Mesothelial cell of epicardium (in vitro differentiated cells): Measurements from ENCODE around the gene RRM2. TPM values are rescaled to one million over a fixed set of nuclear protein-coding genes. Genes with fewer than 3 reads are reported as not detected.

Source experiments
- DNase-seq, 2 experiments: peaks; one replicate each; pipeline ENCODE4 v3.0.0; 2021; ENCODE audit warnings: low spot score in 2 of 2; ENCODE audit not compliant: unreplicated experiment in 2 of 2
- H3K27ac Mint-ChIP-seq: 2 replicates; pipeline ENCODE4 v1.8.0; 2021; ENCODE audit warnings: mixed read lengths
- H3K27me3 Mint-ChIP-seq: 2 replicates; pipeline ENCODE4 v1.8.0; 2021; ENCODE audit warnings: low read depth, mixed read lengths
- H3K36me3 Mint-ChIP-seq: 2 replicates; pipeline ENCODE4 v1.8.0; 2021; ENCODE audit warnings: mixed read lengths
- H3K4me1 Mint-ChIP-seq: 2 replicates; pipeline ENCODE4 v1.8.0; 2021; ENCODE audit warnings: mixed read lengths
- H3K4me3 Mint-ChIP-seq: 2 replicates; pipeline ENCODE4 v1.8.0; 2021; ENCODE audit warnings: mild to moderate bottlenecking, moderate library complexity, mixed read lengths
- H3K9me3 Mint-ChIP-seq: 2 replicates; pipeline ENCODE4 v1.8.0; 2021; ENCODE audit warnings: mixed read lengths
- CTCF ChIP-seq: fragments of 200-600 bp; sonication (generic); IDR thresholded peaks from one replicate; pipeline ENCODE4 v1.5.0; 2021; ENCODE audit warnings: antibody characterized with exemption; ENCODE audit not compliant: unreplicated experiment
- total RNA-seq: library from RNA; stranded (reverse); gene quantifications from 3 replicates; pipeline ENCODE4 v1.2.1, GENCODE V29; 2021

RRM2 gene
- total RNA-seq, 1 donor from 2014 or later = 30.8 TPM

DNA sequence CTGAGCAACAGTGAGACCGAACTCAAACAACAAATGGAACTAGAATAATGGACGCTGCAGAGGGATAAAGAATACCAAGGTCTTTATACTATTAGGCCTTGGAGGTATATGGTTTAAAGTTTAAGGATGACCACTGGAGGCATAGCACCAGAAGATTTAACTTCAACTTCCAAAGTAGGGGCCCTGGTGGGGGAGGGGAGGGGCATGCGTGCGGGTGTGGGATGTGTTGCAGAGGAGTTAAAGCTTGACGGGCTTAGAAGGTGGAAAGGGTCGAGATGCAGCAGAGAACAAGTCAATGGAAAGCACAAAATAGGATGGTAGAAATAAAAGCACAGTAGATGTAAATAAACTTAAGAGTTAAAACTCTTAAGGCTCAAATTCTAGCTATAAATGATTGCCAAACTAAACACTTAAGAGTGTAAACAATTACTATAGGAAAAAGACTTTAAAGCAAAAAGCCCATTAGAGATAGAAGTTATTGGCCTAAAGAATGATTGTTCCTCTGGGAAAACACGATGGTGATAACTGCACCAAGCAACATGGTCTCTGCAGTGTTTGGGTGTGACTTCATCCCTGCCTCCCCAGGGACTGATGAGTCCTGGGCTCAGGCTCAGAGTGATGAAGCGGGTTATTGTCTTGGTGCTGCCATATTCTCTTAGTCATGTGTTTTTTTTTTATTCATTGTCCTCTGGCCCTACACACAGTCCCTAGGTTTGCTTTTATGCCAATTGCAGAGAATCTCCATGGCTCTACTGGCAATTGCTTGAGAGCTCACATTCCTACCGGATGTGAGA, 13.0 kb downstream of the RRM2 start:
- Mint-ChIP-seq H3K4me3 (no peak overlapping the region), H3K9me3 (no peaks in the 10 kb centered on the region), H3K4me1 (no peaks in the 10 kb centered on the region), H3K27me3 (no peaks in the 10 kb centered on the region), H3K27ac (no peak overlapping the region), H3K36me3 (peaks cover 6% of the 10 kb centered on the region)
- TF ChIP-seq CTCF = no peak
- no peak for DNase-seq

GRCh38 chr2:10136101-10136934, 13.8 kb downstream of the RRM2 start:
- no peaks in the 10 kb centered on the region for H3K4me1 Mint-ChIP-seq
- no peaks in the 10 kb centered on the region for H3K9me3 Mint-ChIP-seq
- H3K36me3 Mint-ChIP-seq = peaks cover 6% of the 10 kb centered on the region
- no peak overlapping the region for H3K27ac Mint-ChIP-seq
- no peaks in the 10 kb centered on the region for H3K27me3 Mint-ChIP-seq
- no peak for TF ChIP-seq CTCF
- H3K4me3 Mint-ChIP-seq = no peak overlapping the region
- no peak for DNase-seq

- no peak overlapping the region for H3K4me3 Mint-ChIP-seq
- no peak overlapping the region for H3K27ac Mint-ChIP-seq
- DNase-seq = no peak
- no peaks in the 10 kb centered on the region for H3K36me3 Mint-ChIP-seq
- no peaks in the 10 kb centered on the region for H3K9me3 Mint-ChIP-seq
- no peaks in the 10 kb centered on the region for H3K4me1 Mint-ChIP-seq
- no peaks in the 10 kb centered on the region for H3K27me3 Mint-ChIP-seq
- no peak for TF ChIP-seq CTCF
These were observed 14.7 kb downstream of the RRM2 start for GRCh38 chr2:10137053-10137843.

DNA sequence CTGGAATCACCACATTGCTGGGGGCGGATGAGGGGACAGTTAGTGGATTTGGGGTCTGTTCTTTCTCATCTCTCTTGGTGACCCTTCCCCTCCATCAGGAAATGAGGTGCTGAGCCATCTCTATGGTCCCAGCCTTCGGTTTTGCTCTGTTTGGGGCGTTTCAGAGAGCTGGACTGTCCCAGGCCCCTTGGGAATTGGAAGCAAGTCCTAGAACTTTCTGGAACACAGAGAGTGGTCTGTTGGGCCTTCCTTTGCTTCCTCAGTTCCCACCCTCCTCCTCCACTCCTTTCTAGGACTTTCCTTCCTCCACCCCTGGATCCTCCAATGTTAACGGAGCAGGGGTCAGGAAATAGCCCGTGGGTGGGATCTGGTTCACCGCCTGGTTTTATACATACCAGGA, 17.0 kb downstream of the RRM2 start:
- Mint-ChIP-seq H3K27ac (no peak overlapping the region), H3K27me3 (no peaks in the 10 kb centered on the region), H3K4me3 (no peak overlapping the region), H3K9me3 (no peaks in the 10 kb centered on the region), H3K4me1 (peaks cover 2% of the 10 kb centered on the region), H3K36me3 (no peaks in the 10 kb centered on the region)
- no peak for DNase-seq
- TF ChIP-seq CTCF = no peak

DNA sequence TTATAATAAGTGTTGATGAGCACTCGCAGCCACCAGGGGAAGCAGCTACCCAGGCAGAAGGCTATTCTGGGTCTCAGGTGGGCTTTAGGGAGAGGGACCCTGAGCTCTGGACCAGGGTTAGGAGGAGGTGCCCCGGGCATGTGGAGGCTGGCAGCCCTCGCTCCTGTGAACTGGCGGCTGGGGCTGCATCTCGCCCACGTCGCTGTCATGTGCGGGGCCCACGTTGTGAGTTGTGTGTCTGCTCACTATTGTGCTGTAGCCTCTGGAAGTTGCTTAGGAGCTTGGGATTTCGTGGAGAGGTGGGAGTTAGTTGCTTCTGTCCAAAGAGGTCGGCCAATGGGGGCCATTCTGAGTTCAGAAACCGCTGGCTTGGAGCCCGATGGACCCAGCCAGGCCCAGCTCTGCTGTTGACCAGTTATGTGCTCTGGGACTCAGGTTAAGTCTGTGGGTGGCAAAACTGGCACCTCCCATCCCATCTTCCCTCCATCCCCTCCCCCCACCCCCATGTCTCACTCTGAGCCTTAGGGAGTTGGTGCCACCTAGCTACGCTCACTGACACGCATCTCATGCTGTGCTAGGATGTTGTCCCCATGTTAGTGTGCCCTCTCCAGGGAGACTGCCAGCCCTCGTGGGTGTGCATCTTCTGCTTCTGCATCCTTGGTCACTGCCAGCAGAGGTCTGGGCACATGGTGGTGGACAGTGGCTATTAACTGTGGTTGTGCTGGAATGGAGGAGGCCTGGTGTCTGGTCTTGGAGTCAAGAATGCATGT, 18.5 kb downstream of the RRM2 start:
- no peak for DNase-seq
- H3K9me3 Mint-ChIP-seq = no peaks in the 10 kb centered on the region
- H3K36me3 Mint-ChIP-seq = no peaks in the 10 kb centered on the region
- TF ChIP-seq CTCF = no peak
- H3K4me3 Mint-ChIP-seq = no peak overlapping the region
- no peak overlapping the region for H3K27ac Mint-ChIP-seq
- peaks cover 8% of the 10 kb centered on the region for H3K4me1 Mint-ChIP-seq
- H3K27me3 Mint-ChIP-seq = no peaks in the 10 kb centered on the region
